ENCODE results near the gene NIT1. TPM values are rescaled to one million over a fixed set of nuclear protein-coding genes. Genes with fewer than 3 reads are reported as not detected.
A peak's percentile ranks its signal among the peaks of the same experiment; 100 is the strongest.

The NIT1 gene
- total and polyA plus RNA-seq, 2 of the 8 experiments (the other 6 are each of a cell fraction or from before 2014, with no cell fraction given), result 33.0 to 40.4 TPM

GRCh38 chr1:161088587-161089110 is 29.3 kb upstream of the NIT1 start:
- Histone ChIP-seq H4K8ac (ENCODE audit: extremely low read depth, insufficient read depth, low read length) (no peak overlapping the region), H3K23me2 (ENCODE audit: low read depth, low read length) (peaks cover 2% of the 10 kb centered on the region; the same call in 1 of the 2 replicates), H3K79me1 (ENCODE audit: low read depth, low read length) (no peaks in the 10 kb centered on the region), H3K27me3 (replicated peaks in 1 of 4; ENCODE audit: control insufficient read depth in 3 of 4, extremely low read depth in 1 of 4, insufficient read depth in 3 of 4, low read length in 3 of 4) (no peaks in the 10 kb centered on the region), H2BK5ac (ENCODE audit: low read depth, low read length) (no peak overlapping the region; the same call in 1 of the 2 replicates), H3K27ac (ENCODE audit: low read depth, low read length) (no peak overlapping the region), H2BK120ac (replicated peaks; ENCODE audit: low read depth, low read length) (no peak overlapping the region), H4K20me1 (replicated peaks in 1 of 2; ENCODE audit: control insufficient read depth in 1 of 2, insufficient read depth in 2 of 2, low read length in 2 of 2) (no peaks in the 10 kb centered on the region), H3K36me3 (ENCODE audit: control insufficient read depth in 2 of 4, insufficient read depth in 4 of 4, low read length in 3 of 4) (no peaks in the 10 kb centered on the region), H4K91ac (replicated peaks; ENCODE audit: insufficient read length, low read length) (peak overlapping the region; percentile 15), H2BK15ac (ENCODE audit: low read length) (no peak overlapping the region), H2BK20ac (ENCODE audit: low read length) (no peak overlapping the region), H3K4ac (replicated peaks; ENCODE audit: insufficient read length, low read depth, low read length) (peak overlapping the region; percentile 19), H2AFZ (ENCODE audit: low read length) (peak overlapping the region; percentile 64; the same call in 1 of the 2 replicates), H3K4me1 (replicated peaks in 1 of 4; ENCODE audit: control insufficient read depth in 3 of 4, insufficient read depth in 4 of 4, low read length in 3 of 4) (peaks cover 0 to 9% (median 0%) of the 10 kb centered on the region in 4 experiments; a peak in 3 of 7 replicates), H3K4me3 (ENCODE audit: extremely low read depth in 1 of 4, insufficient read depth in 2 of 4, low read depth in 3 of 4, low read length in 4 of 4) (no peak overlapping the region), H4K5ac (ENCODE audit: insufficient read length, low read depth, low read length) (no peak overlapping the region), H3K14ac (ENCODE audit: insufficient read length) (no peak overlapping the region), H3K79me2 (ENCODE audit: control insufficient read depth in 1 of 2, insufficient read depth in 2 of 2, low read length in 2 of 2) (no peaks in the 10 kb centered on the region), H3K9ac (replicated peaks in 1 of 4; ENCODE audit: extremely low read depth in 1 of 4, low read depth in 3 of 4, low read length in 3 of 4) (no peak overlapping the region), H3K9me3 (ENCODE audit: insufficient read depth in 2 of 2, low read depth in 1 of 2, low read length in 1 of 2) (no peaks in the 10 kb centered on the region), H3K4me2 (ENCODE audit: insufficient read depth in 1 of 2, low read depth in 2 of 2, low read length in 2 of 2) (no peak overlapping the region), H3K56ac (replicated peaks; ENCODE audit: insufficient read length, low read depth, low read length) (no peak overlapping the region), H2AK5ac (ENCODE audit: low read depth, low read length) (no peak overlapping the region), H3K23ac (ENCODE audit: insufficient read length) (no peak overlapping the region), H2BK12ac (ENCODE audit: low read depth, low read length) (peak overlapping the region; percentile 44; the same call in 1 of the 2 replicates), H3K18ac (ENCODE audit: extremely low read depth, low read length) (no peak overlapping the region)
- no peak for FAIRE-seq
- POLR2A ChIA-PET (ENCODE audit: partially characterized antibody), result no interaction called here
- 87% methylated on average over 3 of the region's 3 CpGs; no CpG with 5 or more reads in 1 of the 2 experiments for WGBS, 2 experiments (ENCODE audit: extremely low coverage in 1 of 2, insufficient coverage in 1 of 2, insufficient read length in 1 of 2, insufficient replicate concordance in 2 of 2, low coverage in 1 of 2, low lambda C conversion rate in 2 of 2, missing lambda C conversion rate in 1 of 2)
- CTCF ChIA-PET (ENCODE audit: partially characterized antibody), result interaction anchor here (0.8 to 11.9 kb wide), 5 partner anchors 9 to 92 kb away, joined by 3 to 156 read pairs (median 4); partner anchors contain the start of genes ARHGAP30 and KLHDC9
- DNase-seq (ENCODE audit: low read depth in 1 of 2, low spot score in 2 of 2), result no peak
- TF ChIP-seq ATF2 (IDR thresholded peaks at IDR 0.05; ENCODE audit: low read length) (no peak), POLR2A (IDR thresholded peaks at IDR 0.05; ENCODE audit: control extremely low read depth in 1 of 2, low read depth in 2 of 2, low read length in 2 of 2) (no peak), CBX8 (IDR thresholded peaks at IDR 0.05; ENCODE audit: borderline replicate concordance, low read depth, low read length) (no peak), JUND (IDR thresholded peaks at IDR 0.05; ENCODE audit: low read length) (no peak), SUZ12 (IDR thresholded peaks at IDR 0.05; ENCODE audit: low read length) (no peak), SAP30 (IDR thresholded peaks at IDR 0.05; ENCODE audit: insufficient read depth, insufficient replicate concordance, low read length) (no peak), TAF7 (optimal IDR thresholded peaks at IDR 0.05; ENCODE audit: borderline replicate concordance, low read depth, low read length) (no peak), JUN (IDR thresholded peaks at IDR 0.05; ENCODE audit: low read depth, low read length) (no peak), RFX5 (IDR thresholded peaks at IDR 0.05; ENCODE audit: borderline replicate concordance, low read depth, low read length) (no peak), RBBP5 (IDR thresholded peaks at IDR 0.05; ENCODE audit: borderline replicate concordance, low read depth, low read length) (no peak), SIX5 (IDR thresholded peaks at IDR 0.05; ENCODE audit: low read depth, low read length) (no peak)
- TF ChIP-seq, protein P1, sequence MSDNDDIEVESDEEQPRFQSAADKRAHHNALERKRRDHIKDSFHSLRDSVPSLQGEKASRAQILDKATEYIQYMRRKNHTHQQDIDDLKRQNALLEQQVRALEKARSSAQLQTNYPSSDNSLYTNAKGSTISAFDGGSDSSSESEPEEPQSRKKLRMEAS (IDR thresholded peaks at IDR 0.05), result no peak

Data from H1 (cell line).